ENCODE results near the gene BLOC1S3. TPM values are rescaled to one million over a fixed set of nuclear protein-coding genes. Genes with fewer than 3 reads are reported as not detected.
A peak's percentile ranks its signal among the peaks of the same experiment; 100 is the strongest.

BLOC1S3 gene
- total and polyA plus RNA-seq, 2 of the 13 experiments (the other 11 are each of a cell fraction or from before 2014, with no cell fraction given), result 4.3 to 4.8 TPM

- TF ChIP-seq ZUFSP (CRISPR knock-in tag; IDR thresholded peaks at IDR 0.05; ENCODE audit: borderline replicate concordance), result no peak
- TF ChIP-seq KIAA2018 (CRISPR knock-in tag; IDR thresholded peaks at IDR 0.05; ENCODE audit: borderline replicate concordance), result no peak
- no peak for TF ChIP-seq ZKSCAN5 (CRISPR knock-in tag; IDR thresholded peaks at IDR 0.05)
- peak; percentile 84 for TF ChIP-seq ZNF263 (CRISPR knock-in tag; IDR thresholded peaks at IDR 0.05)
- TF ChIP-seq ZNF276 (CRISPR knock-in tag; IDR thresholded peaks at IDR 0.05; ENCODE audit: low read depth), result no peak
- no peak for TF ChIP-seq ZNF451 (CRISPR knock-in tag; IDR thresholded peaks at IDR 0.05)
- TF ChIP-seq STAG1 (CRISPR knock-in tag; IDR thresholded peaks at IDR 0.05), result peak; percentile 83
- TF ChIP-seq MED8 (CRISPR knock-in tag; IDR thresholded peaks at IDR 0.05; ENCODE audit: insufficient replicate concordance), result no peak
- peak; percentile 48; the same call in 1 of the 2 replicates for TF ChIP-seq ARID4A (CRISPR knock-in tag; IDR thresholded peaks at IDR 0.05; ENCODE audit: borderline replicate concordance)
- TF ChIP-seq MLX (CRISPR knock-in tag; IDR thresholded peaks at IDR 0.05), result no peak
- TF ChIP-seq ZNF737 (CRISPR knock-in tag; IDR thresholded peaks at IDR 0.05; ENCODE audit: borderline replicate concordance), result no peak
Measured at GRCh38 chr19:45130888-45131615, 47.5 kb upstream of the BLOC1S3 start (continued).

All from HepG2 (cell line).